ENCODE data around the gene DUSP7.

The DUSP7 gene

GRCh38 chr3:52077925-52078324 lies 21.6 kb upstream of the DUSP7 start:
- H3K36me3 ChIP-seq (ENCODE audit: control insufficient read depth in 1 of 2, insufficient read depth in 2 of 2, low read depth in 1 of 2, low read length in 2 of 2), result peaks cover 0 to 17% of the 10 kb centered on the region in 2 experiments
- H3K27ac ChIP-seq (ENCODE audit: low read length, poor library complexity, severe bottlenecking), result no peak overlapping the region
- H3K4me2 ChIP-seq (ENCODE audit: low read length, poor library complexity, severe bottlenecking), result no peak overlapping the region
- H3K4me1 ChIP-seq (ENCODE audit: control insufficient read depth, insufficient read depth, low read depth, low read length), result peaks cover 7% of the 10 kb centered on the region
- no peak overlapping the region for H3K9ac ChIP-seq (ENCODE audit: low read length)
- no peak overlapping the region for H2BK12ac ChIP-seq (ENCODE audit: low read length in 2 of 2)
- H3K23ac ChIP-seq (ENCODE audit: low read length in 2 of 2), result no peak overlapping the region
- no peak overlapping the region for H2BK120ac ChIP-seq (ENCODE audit: low read depth, low read length)
- 54% methylated on average over 2 of the region's 3 CpGs for WGBS
- H4K8ac ChIP-seq (ENCODE audit: low read length), result peak overlapping the region; percentile 1
- peak overlapping the region in 1 of 2 experiments; percentile 51 for H3K14ac ChIP-seq (ENCODE audit: low read length in 2 of 2)
- no peak for DNase-seq
- H3K4me3 ChIP-seq (ENCODE audit: insufficient read depth in 1 of 2, low read depth in 1 of 2, low read length in 2 of 2), result no peak overlapping the region
- no peaks in the 10 kb centered on the region for H3K27me3 ChIP-seq (ENCODE audit: control insufficient read depth in 1 of 2, insufficient read depth in 1 of 2, low read length in 2 of 2)
- no peaks in the 10 kb centered on the region for H3K9me3 ChIP-seq (ENCODE audit: control insufficient read depth, low read length)
- H2BK5ac ChIP-seq (ENCODE audit: low read depth, low read length, poor library complexity, severe bottlenecking), result no peak overlapping the region
- H3K4ac ChIP-seq (ENCODE audit: low read depth in 1 of 2, low read length in 2 of 2), result no peak overlapping the region
- H2AFZ ChIP-seq (ENCODE audit: low read depth, low read length), result no peak overlapping the region
- H2BK15ac ChIP-seq (ENCODE audit: low read depth, poor library complexity, severe bottlenecking), result no peak overlapping the region
- H3K18ac ChIP-seq (ENCODE audit: low read depth in 1 of 2, low read length in 2 of 2), result no peak overlapping the region
- peak overlapping the region; percentile 64 for H4K91ac ChIP-seq (ENCODE audit: low read length)
- H3K79me1 ChIP-seq (replicated peaks; ENCODE audit: low read length, poor library complexity, severe bottlenecking), result no peaks in the 10 kb centered on the region
- H2AK5ac ChIP-seq (ENCODE audit: low read length, severe bottlenecking), result no peak overlapping the region

GRCh38 chr3:52076896-52077780 lies 20.8 kb upstream of the DUSP7 start:
- Histone ChIP-seq H3K23ac (ENCODE audit: low read length in 2 of 2) (no peak overlapping the region), H3K9ac (ENCODE audit: low read length) (peak overlapping the region; percentile 15), H2AFZ (ENCODE audit: low read depth, low read length) (no peak overlapping the region), H3K27me3 (ENCODE audit: control insufficient read depth in 1 of 2, insufficient read depth in 1 of 2, low read length in 2 of 2) (no peaks in the 10 kb centered on the region), H2AK5ac (ENCODE audit: low read length, severe bottlenecking) (no peak overlapping the region), H3K27ac (ENCODE audit: low read length, poor library complexity, severe bottlenecking) (no peak overlapping the region), H4K8ac (ENCODE audit: low read length) (peak overlapping the region; percentile 68), H2BK15ac (ENCODE audit: low read depth, poor library complexity, severe bottlenecking) (no peak overlapping the region), H3K4me1 (ENCODE audit: control insufficient read depth, insufficient read depth, low read depth, low read length) (peaks cover 7% of the 10 kb centered on the region), H3K4ac (ENCODE audit: low read depth in 1 of 2, low read length in 2 of 2) (no peak overlapping the region), H3K14ac (ENCODE audit: low read length in 2 of 2) (no peak overlapping the region), H2BK12ac (ENCODE audit: low read length in 2 of 2) (peak overlapping the region in 1 of 2 experiments; percentile 10), H3K4me2 (ENCODE audit: low read length, poor library complexity, severe bottlenecking) (no peak overlapping the region), H4K91ac (ENCODE audit: low read length) (peak overlapping the region; percentile 21), H3K9me3 (ENCODE audit: control insufficient read depth, low read length) (no peaks in the 10 kb centered on the region), H3K18ac (ENCODE audit: low read depth in 1 of 2, low read length in 2 of 2) (no peak overlapping the region), H3K4me3 (ENCODE audit: insufficient read depth in 1 of 2, low read depth in 1 of 2, low read length in 2 of 2) (no peak overlapping the region), H3K36me3 (ENCODE audit: control insufficient read depth in 1 of 2, insufficient read depth in 2 of 2, low read depth in 1 of 2, low read length in 2 of 2) (peaks cover 0 to 17% of the 10 kb centered on the region in 2 experiments), H2BK5ac (ENCODE audit: low read depth, low read length, poor library complexity, severe bottlenecking) (no peak overlapping the region), H3K79me1 (replicated peaks; ENCODE audit: low read length, poor library complexity, severe bottlenecking) (no peaks in the 10 kb centered on the region), H2BK120ac (ENCODE audit: low read depth, low read length) (no peak overlapping the region)
- DNase-seq, result no peak
- WGBS, result 49% methylated on average over 14 of the region's 14 CpGs

GRCh38 chr3:52073490-52073889 lies 17.1 kb upstream of the DUSP7 start:
- no peak overlapping the region for H3K9ac ChIP-seq (ENCODE audit: low read length)
- H3K14ac ChIP-seq (ENCODE audit: low read length in 2 of 2), result no peak overlapping the region
- H3K4me2 ChIP-seq (ENCODE audit: low read length, poor library complexity, severe bottlenecking), result no peak overlapping the region
- H3K18ac ChIP-seq (ENCODE audit: low read depth in 1 of 2, low read length in 2 of 2), result no peak overlapping the region
- H3K27ac ChIP-seq (ENCODE audit: low read length, poor library complexity, severe bottlenecking), result no peak overlapping the region
- no peak overlapping the region for H2BK12ac ChIP-seq (ENCODE audit: low read length in 2 of 2)
- H2AK5ac ChIP-seq (ENCODE audit: low read length, severe bottlenecking), result no peak overlapping the region
- no peak overlapping the region for H3K4ac ChIP-seq (ENCODE audit: low read depth in 1 of 2, low read length in 2 of 2)
- no peak overlapping the region for H4K8ac ChIP-seq (ENCODE audit: low read length)
- no peak overlapping the region for H2BK5ac ChIP-seq (ENCODE audit: low read depth, low read length, poor library complexity, severe bottlenecking)
- no peaks in the 10 kb centered on the region for H3K27me3 ChIP-seq (ENCODE audit: control insufficient read depth in 1 of 2, insufficient read depth in 1 of 2, low read length in 2 of 2)
- H3K79me1 ChIP-seq (replicated peaks; ENCODE audit: low read length, poor library complexity, severe bottlenecking), result no peaks in the 10 kb centered on the region
- no peak overlapping the region for H2BK15ac ChIP-seq (ENCODE audit: low read depth, poor library complexity, severe bottlenecking)
- no peak overlapping the region for H3K4me3 ChIP-seq (ENCODE audit: insufficient read depth in 1 of 2, low read depth in 1 of 2, low read length in 2 of 2)
- H3K4me1 ChIP-seq (ENCODE audit: control insufficient read depth, insufficient read depth, low read depth, low read length), result peaks cover 18% of the 10 kb centered on the region
- no peak for DNase-seq
- H2BK120ac ChIP-seq (ENCODE audit: low read depth, low read length), result no peak overlapping the region
- no peak overlapping the region for H4K91ac ChIP-seq (ENCODE audit: low read length)
- peaks cover 0 to 12% of the 10 kb centered on the region in 2 experiments for H3K36me3 ChIP-seq (ENCODE audit: control insufficient read depth in 1 of 2, insufficient read depth in 2 of 2, low read depth in 1 of 2, low read length in 2 of 2)
- H3K9me3 ChIP-seq (ENCODE audit: control insufficient read depth, low read length), result no peaks in the 10 kb centered on the region
- WGBS, result 97% methylated on average over 7 of the region's 7 CpGs
- H2AFZ ChIP-seq (ENCODE audit: low read depth, low read length), result no peak overlapping the region
- no peak overlapping the region for H3K23ac ChIP-seq (ENCODE audit: low read length in 2 of 2)

GRCh38 chr3:52072471-52072870 lies 16.1 kb upstream of the DUSP7 start:
- no peak overlapping the region for H3K27ac ChIP-seq (ENCODE audit: low read length, poor library complexity, severe bottlenecking)
- no peak overlapping the region for H2BK15ac ChIP-seq (ENCODE audit: low read depth, poor library complexity, severe bottlenecking)
- H2BK12ac ChIP-seq (ENCODE audit: low read length in 2 of 2), result no peak overlapping the region
- no peak overlapping the region for H3K18ac ChIP-seq (ENCODE audit: low read depth in 1 of 2, low read length in 2 of 2)
- peaks cover 0 to 12% of the 10 kb centered on the region in 2 experiments for H3K36me3 ChIP-seq (ENCODE audit: control insufficient read depth in 1 of 2, insufficient read depth in 2 of 2, low read depth in 1 of 2, low read length in 2 of 2)
- H3K79me1 ChIP-seq (replicated peaks; ENCODE audit: low read length, poor library complexity, severe bottlenecking), result no peaks in the 10 kb centered on the region
- H3K9ac ChIP-seq (ENCODE audit: low read length), result no peak overlapping the region
- H3K4ac ChIP-seq (ENCODE audit: low read depth in 1 of 2, low read length in 2 of 2), result no peak overlapping the region
- no peak overlapping the region for H4K8ac ChIP-seq (ENCODE audit: low read length)
- no peak overlapping the region for H4K91ac ChIP-seq (ENCODE audit: low read length)
- no peak overlapping the region for H2BK120ac ChIP-seq (ENCODE audit: low read depth, low read length)
- WGBS, result 99% methylated on average over 8 of the region's 8 CpGs
- DNase-seq, result no peak
- no peaks in the 10 kb centered on the region for H3K9me3 ChIP-seq (ENCODE audit: control insufficient read depth, low read length)
- no peak overlapping the region for H3K23ac ChIP-seq (ENCODE audit: low read length in 2 of 2)
- H2AK5ac ChIP-seq (ENCODE audit: low read length, severe bottlenecking), result no peak overlapping the region
- H2AFZ ChIP-seq (ENCODE audit: low read depth, low read length), result no peak overlapping the region
- H3K27me3 ChIP-seq (ENCODE audit: control insufficient read depth in 1 of 2, insufficient read depth in 1 of 2, low read length in 2 of 2), result no peaks in the 10 kb centered on the region
- no peak overlapping the region for H2BK5ac ChIP-seq (ENCODE audit: low read depth, low read length, poor library complexity, severe bottlenecking)
- H3K4me1 ChIP-seq (ENCODE audit: control insufficient read depth, insufficient read depth, low read depth, low read length), result peaks cover 22% of the 10 kb centered on the region
- no peak overlapping the region for H3K4me2 ChIP-seq (ENCODE audit: low read length, poor library complexity, severe bottlenecking)
- no peak overlapping the region for H3K14ac ChIP-seq (ENCODE audit: low read length in 2 of 2)
- no peak overlapping the region for H3K4me3 ChIP-seq (ENCODE audit: insufficient read depth in 1 of 2, low read depth in 1 of 2, low read length in 2 of 2)

Data from mesenchymal stem cell (in vitro differentiated cells and primary cell).